HepG2 (cell line): ENCODE measurements around the gene APOM. TPM values are rescaled to one million over a fixed set of nuclear protein-coding genes. Genes with fewer than 3 reads are reported as not detected.
A peak's percentile ranks its signal among the peaks of the same experiment; 100 is the strongest.

ENCODE experiments used
- CBX1 ChIP-seq: IDR thresholded peaks from one replicate; pipeline ENCODE4 v1.6.1; 2016; ENCODE audit warnings: antibody characterized with exemption, low read depth
- E2F1 ChIP-seq: sonication (generic); formaldehyde crosslinking; IDR thresholded peaks from 2 replicates; pipeline ENCODE4 v1.5.0; 2020; ENCODE audit warnings: missing genetic modification reagents
- HIC2 ChIP-seq: sonication (generic); formaldehyde crosslinking; IDR thresholded peaks from 2 replicates; pipeline ENCODE4 v1.9.0; 2022; ENCODE audit warnings: low read depth, missing genetic modification reagents
- HMGXB4 ChIP-seq, 2 experiments: sonication (generic) in 1 of 2; formaldehyde crosslinking in 1 of 2; IDR thresholded peaks; 2 replicates each; pipeline versions ENCODE4 v1.4.0 to v1.6.1; 2018 to 2020; ENCODE audit warnings: missing genetic modification reagents in 2 of 2, borderline replicate concordance in 1 of 2, low read depth in 1 of 2, mild to moderate bottlenecking in 1 of 2, missing biosample characterization in 1 of 2
- KDM5B ChIP-seq: sonication (generic); formaldehyde crosslinking; IDR thresholded peaks from 2 replicates; pipeline ENCODE4 v1.4.0; 2020; ENCODE audit warnings: missing genetic modification reagents, mild to moderate bottlenecking, borderline replicate concordance
- NR2C2 ChIP-seq: sonication (generic); formaldehyde crosslinking; IDR thresholded peaks from 2 replicates; pipeline ENCODE4 v1.4.0; 2020; ENCODE audit warnings: missing genetic modification reagents, mild to moderate bottlenecking, moderate library complexity, borderline replicate concordance
- PHF5A ChIP-seq: IDR thresholded peaks from one replicate; pipeline ENCODE4 v1.6.1; 2018; ENCODE audit warnings: low read depth, missing genetic modification reagents; ENCODE audit not compliant: unreplicated experiment
- SATB2 ChIP-seq: sonication (generic); formaldehyde crosslinking; IDR thresholded peaks from 2 replicates; pipeline ENCODE4 v1.5.0; 2020; ENCODE audit warnings: missing genetic modification reagents
- ZBTB44 ChIP-seq: sonication (generic); formaldehyde crosslinking; IDR thresholded peaks from 2 replicates; pipeline ENCODE4 v1.4.0; 2020; ENCODE audit warnings: missing genetic modification reagents
- ZFP1 ChIP-seq: IDR thresholded peaks from 2 replicates; pipeline ENCODE4 v1.6.1; 2016
- ZNF10 ChIP-seq: sonication (generic); formaldehyde crosslinking; IDR thresholded peaks from 2 replicates; pipeline ENCODE4 v1.4.0; 2020; ENCODE audit warnings: mild to moderate bottlenecking, low read depth, missing genetic modification reagents, borderline replicate concordance
- ZNF451 ChIP-seq: sonication (generic); formaldehyde crosslinking; IDR thresholded peaks from 2 replicates; pipeline ENCODE4 v1.5.0; 2020; ENCODE audit warnings: mild to moderate bottlenecking, missing genetic modification reagents
- ZNF549 ChIP-seq: sonication (generic); formaldehyde crosslinking; IDR thresholded peaks from 2 replicates; pipeline ENCODE4 v1.5.0; 2020; ENCODE audit warnings: missing genetic modification reagents
- ZNF558 ChIP-seq: sonication (generic); formaldehyde crosslinking; IDR thresholded peaks from 2 replicates; pipeline ENCODE4 v1.9.0; 2022; ENCODE audit warnings: mild to moderate bottlenecking, missing genetic modification reagents, borderline replicate concordance
- ZNF615 ChIP-seq: sonication (generic); formaldehyde crosslinking; IDR thresholded peaks from 2 replicates; pipeline ENCODE4 v1.5.0; 2020; ENCODE audit warnings: mild to moderate bottlenecking, missing genetic modification reagents, borderline replicate concordance
- ZNF770 ChIP-seq: sonication (generic); formaldehyde crosslinking; IDR thresholded peaks from 2 replicates; pipeline ENCODE4 v1.5.0; 2020; ENCODE audit warnings: mild to moderate bottlenecking, missing genetic modification reagents
- polyA plus RNA-seq, 8 experiments: library from polyadenylated mRNA; depleted of rRNA in 3 of 8; stranded (reverse) in 7 of 8; unstranded in 1 of 8; fragments of >200 nt; fragmentation: Illumina TruSeq in 4 of 8; extraction: Trizol in 4 of 8; gene quantifications; 2 replicates each; pipeline versions ENCODE4 v1.2.1 to v1.2.3, GENCODE V29; 2011 to 2016; ENCODE audit warnings: low read depth in 4 of 8, missing spikeins in 1 of 8, mixed read lengths in 1 of 8; ENCODE audit not compliant: insufficient read depth in 1 of 8
- total RNA-seq, 5 experiments: library from RNA; depleted of rRNA; stranded (reverse); fragments of >200 nt; fragmentation: Illumina TruSeq; extraction: Trizol; gene quantifications; 2 replicates each; pipeline ENCODE4 v1.2.3, GENCODE V29; 2016; ENCODE audit warnings: low read depth in 1 of 5

The APOM gene
- total and polyA plus RNA-seq, 2 of the 13 experiments (the other 11 are each of a cell fraction or from before 2014, with no cell fraction given): 98.2 to 1,140 TPM

- TF ChIP-seq ZBTB44 (no peak), ZFP1 (CRISPR knock-in tag) (0 out of 2 replicates have a peak, but pooled peaks have one; percentile 11), ZNF10 (CRISPR knock-in tag) (no peak), ZNF451 (CRISPR knock-in tag) (peak; percentile 9; the same call in 1 of the 2 replicates), PHF5A (CRISPR knock-in tag) (no peak), ZNF770 (no peak), CBX1 (no peak), SATB2 (CRISPR knock-in tag) (no peak), HIC2 (no peak), ZNF558 (CRISPR knock-in tag) (peak; percentile 18; the same call in 1 of the 2 replicates), E2F1 (CRISPR knock-in tag) (peak; percentile 97), KDM5B (no peak; the same call in 1 of the 2 replicates), ZNF549 (no peak), ZNF615 (0 out of 2 replicates have a peak, but pooled peaks have one; percentile 68), HMGXB4 (CRISPR knock-in tag; IDR thresholded peaks at IDR 0.05; ENCODE audit: borderline replicate concordance in 1 of 2, low read depth in 1 of 2) (peak in 1 of 2 experiments; percentile 75; a peak in 2 of 4 replicates), NR2C2 (CRISPR knock-in tag) (no peak)
Measured at GRCh38 chr6:31664790-31665500, 9.3 kb downstream of the APOM start, which contains the start of gene GPANK1 (continued).
